WERI-Rb-1 (cell line): ENCODE data around the gene SARS2.

ENCODE experiments used
- DNase-seq: peaks from one replicate; pipeline ENCODE4 v3.0.0-alpha.2; 2020
- H3K27ac ChIP-seq: fragments of 250-450 bp; sonication (Bioruptor Pico); 2 replicates; pipeline ENCODE4 v1.5.1; 2020; ENCODE audit warnings: mild to moderate bottlenecking, moderate library complexity
- H3K27me3 ChIP-seq: fragments of 250-450 bp; sonication (Bioruptor Pico); 2 replicates; pipeline ENCODE4 v1.5.1; 2021; ENCODE audit warnings: mild to moderate bottlenecking, low read depth, moderate library complexity; ENCODE audit not compliant: insufficient read depth, severe bottlenecking
- H3K36me3 ChIP-seq: fragments of 250-450 bp; sonication (Bioruptor Pico); 2 replicates; pipeline ENCODE4 v1.5.1; 2020; ENCODE audit warnings: mild to moderate bottlenecking, moderate library complexity
- H3K4me3 ChIP-seq: 2 replicates; pipeline ENCODE4 v1.5.1; 2011; ENCODE audit warnings: low read depth, mild to moderate bottlenecking, control low read depth, low read length
- H3K9me3 ChIP-seq: fragments of 250-450 bp; sonication (Bioruptor Pico); 2 replicates; pipeline ENCODE4 v1.5.1; 2021; ENCODE audit warnings: mild to moderate bottlenecking, moderate library complexity; ENCODE audit not compliant: severe bottlenecking
- CTCF ChIP-seq: IDR thresholded peaks from 2 replicates; pipeline ENCODE4 v1.5.1; 2011; ENCODE audit warnings: low read depth, mild to moderate bottlenecking, control low read depth, inconsistent platforms, low read length

The SARS2 gene

GRCh38 chr19:38917516-38917915 lies 13.0 kb downstream of the SARS2 start:
- H3K9me3 ChIP-seq = no peaks in the 10 kb centered on the region
- H3K36me3 ChIP-seq = peaks cover 12% of the 10 kb centered on the region
- H3K4me3 ChIP-seq = no peak overlapping the region

GRCh38 chr19:38915329-38916321 lies 14.9 kb downstream of the SARS2 start:
- no peak for TF ChIP-seq CTCF
- no peak for DNase-seq
- no peaks in the 10 kb centered on the region; the same call in 1 of the 2 replicates for H3K36me3 ChIP-seq
- no peak overlapping the region for H3K27ac ChIP-seq
- H3K4me3 ChIP-seq = no peak overlapping the region
- H3K9me3 ChIP-seq = no peaks in the 10 kb centered on the region
- no peaks in the 10 kb centered on the region for H3K27me3 ChIP-seq

More at GRCh38 chr19:38917516-38917915, 13.0 kb downstream of the SARS2 start:
- no peaks in the 10 kb centered on the region for H3K27me3 ChIP-seq
- H3K27ac ChIP-seq = no peak overlapping the region
- TF ChIP-seq CTCF = no peak
- no peak for DNase-seq

GRCh38 chr19:38913958-38914357 lies 16.6 kb downstream of the SARS2 start:
- Histone ChIP-seq H3K9me3 (no peaks in the 10 kb centered on the region), H3K4me3 (no peak overlapping the region), H3K27ac (no peak overlapping the region), H3K27me3 (no peaks in the 10 kb centered on the region), H3K36me3 (peaks cover 2% of the 10 kb centered on the region)
- TF ChIP-seq CTCF = no peak
- no peak for DNase-seq

- Histone ChIP-seq H3K27me3 (no peaks in the 10 kb centered on the region), H3K4me3 (no peak overlapping the region), H3K36me3 (peaks cover 5% of the 10 kb centered on the region), H3K9me3 (no peaks in the 10 kb centered on the region), H3K27ac (no peak overlapping the region)
- no peak for DNase-seq
- no peak for TF ChIP-seq CTCF
Observed at GRCh38 chr19:38912600-38913514, 17.7 kb downstream of the SARS2 start.

- H3K9me3 ChIP-seq = no peaks in the 10 kb centered on the region
- H3K27me3 ChIP-seq = no peaks in the 10 kb centered on the region
- H3K4me3 ChIP-seq = no peak overlapping the region
- DNase-seq = no peak
- no peak for TF ChIP-seq CTCF
- H3K27ac ChIP-seq = no peak overlapping the region
- peaks cover 16% of the 10 kb centered on the region for H3K36me3 ChIP-seq
Observed at GRCh38 chr19:38911388-38912001, 19.1 kb downstream of the SARS2 start.
